Right lobe of liver (tissue), 6 donors: Measurements from ENCODE around the gene SEMA3B. TPM values are rescaled to one million over a fixed set of nuclear protein-coding genes. Genes with fewer than 3 reads are reported as not detected.
A peak's percentile ranks its signal among the peaks of the same experiment; 100 is the strongest.
"Not testable (repeated sequence)": the region's sequence is repeated elsewhere in the genome, so short reads cannot be mapped to it uniquely, and the experiment has no call there.

ENCODE experiments used
- ATAC-seq, 4 donors: fragments of 200-7000 bp; cut with Tn5 transposase; one replicate each; pipeline ENCODE4 v1.9.1; 2020; ENCODE audit warnings: mild to moderate bottlenecking in 4 of 4, moderate library complexity in 4 of 4
- DNase-seq, 3 donors: peaks; one replicate each; pipeline ENCODE4 v3.0.0-alpha.2; 2020
- H3K27ac ChIP-seq, 3 donors: fragments of 200-600 bp; one replicate each; pipeline ENCODE4 v1.8.0; 2022
- H3K27me3 ChIP-seq, 2 donors: fragments of 200-600 bp; one replicate each; pipeline ENCODE4 v1.8.0; 2022
- H3K36me3 ChIP-seq, 4 donors: fragments of 200-600 bp; sonication (generic) in 1 of 4; one replicate each; pipeline versions ENCODE4 v1.5.1 to v1.8.0; 2017 to 2022; ENCODE audit warnings: control low read depth in 1 of 4
- H3K4me1 ChIP-seq, 4 donors: fragments of 200-600 bp; sonication (generic) in 1 of 4; one replicate each; pipeline versions ENCODE4 v1.5.1 to v1.8.0; 2017 to 2022; ENCODE audit warnings: control low read depth in 1 of 4
- H3K4me3 ChIP-seq, 3 donors: fragments of 200-600 bp; one replicate each; pipeline ENCODE4 v1.8.0; 2022
- H3K9me3 ChIP-seq, 4 donors: fragments of 200-600 bp; sonication (generic) in 1 of 4; one replicate each; pipeline versions ENCODE4 v1.5.1 to v1.8.0; 2017 to 2022; ENCODE audit warnings: control low read depth in 1 of 4
- POLR2A ChIP-seq: fragments of 450-650 bp; IDR thresholded peaks from one replicate; pipeline ENCODE4 v1.6.1; 2017; ENCODE audit warnings: antibody characterized with exemption, mild to moderate bottlenecking
- WGBS: methylation state at CpG from one replicate; pipeline ENCODE4 v1.1.6; 2018; ENCODE audit warnings: low coverage, low lambda C conversion rate; ENCODE audit not compliant: insufficient coverage; ENCODE audit errors: missing lambda C conversion rate; 5-methylcytosine and 5-hydroxymethylcytosine counted together
- intact Hi-C, 2 donors: fragments of 100-400 bp; cut with DNase I; formaldehyde crosslinking; loops; one replicate each; pipeline versions ENCODE4 v1.11.2 to v1.14.1; 2022
- total RNA-seq, 6 experiments: library from RNA; depleted of rRNA in 2 of 6; stranded (reverse); fragments of >200 nt in 2 of 6; fragmentation: NEBNext Ultra II Directional in 3 of 6; extraction: Animal tissue kit (Norgen Biotek cat#: 25700) in 3 of 6; gene quantifications; one replicate each; pipeline versions ENCODE4 v1.1.0 to v1.2.4, GENCODE V29; 2016 to 2023
- TF ChIP-seq, protein P1 (sequence below), 4 donors: fragments of 200-600 bp in 3 of 4; fragments of 450-650 bp in 1 of 4; IDR thresholded peaks; one replicate each; pipeline versions ENCODE4 v1.5.1 to v1.8.0; 2016 to 2022; ENCODE audit warnings: antibody characterized with exemption in 4 of 4, mild to moderate bottlenecking in 2 of 4
- donor health status: DM: no; HTN: yes; CAD: no.
- donor health status: DM: no; HTN: no; CAD: no.
- donor health status: DM: no; HTN: no; CAD: no.
- donor health status: DM: no; HTN: yes; CAD: no.
- donor health status: DM: no; HTN: yes; CAD: no.

Gene SEMA3B
- total RNA-seq, 6 experiments from 2014 or later, result 1.7 to 4.5 (median 2.6) TPM

- H3K4me3 ChIP-seq, result peak overlapping the region; percentile 71 to 85 (median 72)
- peak; percentile 84 to 93 (median 88) for ATAC-seq
- H3K4me1 ChIP-seq, result peaks cover 0 to 16% (median 0%) of the 10 kb centered on the region in 4 donors
- peak; percentile 94 to 95 (median 95) for DNase-seq
- intact Hi-C loops, result loop anchor here (5.0 kb wide), 3 partner anchors 35 to 45 kb away; partner anchors contain the start of genes GNAT1 (in 1 of the 2) and SEMA3B (in 1 of the 2)
- peak overlapping the region in 2 of 3 donors; percentile 62 to 65 for H3K27ac ChIP-seq
- TF ChIP-seq POLR2A, result no peak
- TF ChIP-seq, protein P1, sequence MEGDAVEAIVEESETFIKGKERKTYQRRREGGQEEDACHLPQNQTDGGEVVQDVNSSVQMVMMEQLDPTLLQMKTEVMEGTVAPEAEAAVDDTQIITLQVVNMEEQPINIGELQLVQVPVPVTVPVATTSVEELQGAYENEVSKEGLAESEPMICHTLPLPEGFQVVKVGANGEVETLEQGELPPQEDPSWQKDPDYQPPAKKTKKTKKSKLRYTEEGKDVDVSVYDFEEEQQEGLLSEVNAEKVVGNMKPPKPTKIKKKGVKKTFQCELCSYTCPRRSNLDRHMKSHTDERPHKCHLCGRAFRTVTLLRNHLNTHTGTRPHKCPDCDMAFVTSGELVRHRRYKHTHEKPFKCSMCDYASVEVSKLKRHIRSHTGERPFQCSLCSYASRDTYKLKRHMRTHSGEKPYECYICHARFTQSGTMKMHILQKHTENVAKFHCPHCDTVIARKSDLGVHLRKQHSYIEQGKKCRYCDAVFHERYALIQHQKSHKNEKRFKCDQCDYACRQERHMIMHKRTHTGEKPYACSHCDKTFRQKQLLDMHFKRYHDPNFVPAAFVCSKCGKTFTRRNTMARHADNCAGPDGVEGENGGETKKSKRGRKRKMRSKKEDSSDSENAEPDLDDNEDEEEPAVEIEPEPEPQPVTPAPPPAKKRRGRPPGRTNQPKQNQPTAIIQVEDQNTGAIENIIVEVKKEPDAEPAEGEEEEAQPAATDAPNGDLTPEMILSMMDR (IDR thresholded peaks at IDR 0.05), result peak; percentile 86 to 98 (median 93)
- H3K36me3 ChIP-seq, result no peaks in the 10 kb centered on the region
- H3K9me3 ChIP-seq, result no peaks in the 10 kb centered on the region
- 2% methylated on average over 11 of the region's 51 CpGs for WGBS
- H3K27me3 ChIP-seq, result no peaks in the 10 kb centered on the region
Observed at GRCh38 chr3:50227390-50228183, 41.4 kb upstream of the SEMA3B start.

- DNase-seq, H3K36me3 ChIP-seq, H3K27me3 ChIP-seq, ATAC-seq, H3K9me3 ChIP-seq: not testable (repeated sequence)
- 39% methylated on average over 14 of the region's 15 CpGs for whole genome bisulfite sequencing
- Histone ChIP-seq H3K4me1 (peaks cover 0 to 16% (median 0%) of the 10 kb centered on the region in 4 donors), H3K27ac (peak overlapping the region in 1 of 3 donors; percentile 65), H3K4me3 (peak overlapping the region; percentile 71 to 85 (median 72))
- intact Hi-C loops, result loop anchor here (5.0 kb wide), 3 partner anchors 36 to 44 kb away; partner anchors contain the start of genes GNAT1 (in 1 of the 2) and SEMA3B (in 1 of the 2)
Observed at GRCh38 chr3:50228184-50228763, 40.7 kb upstream of the SEMA3B start.

DNA sequence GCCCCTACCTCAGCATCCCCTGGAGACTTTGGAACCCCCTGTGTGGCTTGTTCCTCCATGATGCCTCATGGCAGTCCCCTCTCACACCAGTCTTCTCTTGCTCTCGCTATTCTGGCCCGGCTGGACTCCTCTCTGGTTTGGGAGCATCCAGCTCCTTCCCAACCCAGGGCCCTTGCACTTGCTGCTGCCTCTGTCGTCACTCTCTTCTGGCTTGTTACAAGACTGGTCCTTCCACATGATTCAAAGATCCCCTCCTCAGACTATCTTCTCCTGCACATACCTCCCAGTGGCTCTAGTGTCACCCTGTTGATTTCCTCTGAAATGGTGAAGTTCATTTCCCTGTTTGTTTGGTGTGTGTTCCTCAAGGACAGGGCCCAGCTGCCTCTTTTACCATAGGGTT lies 39.5 kb upstream of the SEMA3B start:
- DNase-seq, result no peak
- WGBS, result 84% methylated on average over 2 of the region's 3 CpGs
- no peaks in the 10 kb centered on the region for H3K27me3 ChIP-seq
- no peaks in the 10 kb centered on the region for H3K36me3 ChIP-seq
- H3K4me1 ChIP-seq, result peaks cover 0 to 16% (median 0%) of the 10 kb centered on the region in 4 donors
- no peak for ATAC-seq
- TF ChIP-seq POLR2A, result no peak
- TF ChIP-seq, protein P1 (IDR thresholded peaks at IDR 0.05), result no peak
- H3K27ac ChIP-seq, result no peak overlapping the region
- H3K4me3 ChIP-seq, result no peak overlapping the region
- intact Hi-C loops, result loop anchor here (5.0 kb wide), 3 partner anchors 37 to 43 kb away; partner anchors contain the start of genes GNAT1 (in 1 of the 2) and SEMA3B (in 1 of the 2)
- no peaks in the 10 kb centered on the region for H3K9me3 ChIP-seq

DNA sequence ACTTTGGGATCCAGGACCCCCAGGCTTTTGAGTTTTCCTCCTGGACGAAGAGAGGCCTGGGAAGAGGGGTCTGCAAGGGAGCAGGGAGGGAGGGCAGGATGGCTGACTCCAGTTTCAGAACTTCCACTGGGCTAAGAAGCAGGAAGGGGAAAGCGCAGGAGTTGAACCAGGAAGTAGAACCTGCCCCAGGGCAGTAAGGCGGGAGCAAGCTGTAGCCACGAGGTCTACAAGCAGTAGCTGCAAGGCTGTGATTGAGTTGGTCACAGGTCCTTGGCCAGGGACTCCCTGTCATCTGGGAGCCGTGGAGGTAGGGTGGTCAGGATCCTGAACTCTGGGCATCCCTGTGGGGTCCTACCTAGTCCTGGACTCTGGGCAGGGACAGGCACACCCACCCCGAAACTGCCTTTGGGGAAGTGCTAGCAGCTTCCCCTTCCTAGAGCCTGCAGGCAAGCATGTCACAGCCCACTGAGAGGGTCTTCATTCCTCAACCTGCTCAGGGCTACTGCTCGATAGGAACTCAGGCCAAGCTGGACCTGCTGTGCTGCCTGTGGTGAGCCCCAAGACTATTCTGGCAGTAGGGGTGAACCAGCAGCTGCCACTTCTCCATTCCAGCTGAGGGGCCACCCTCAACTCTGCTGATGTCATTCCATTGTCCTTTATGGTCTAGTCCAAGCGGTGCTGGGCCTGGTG lies 38.7 kb upstream of the SEMA3B start:
- intact Hi-C loops, result no loop called here
- H3K36me3 ChIP-seq, result no peaks in the 10 kb centered on the region

More for the DNA sequence above, 38.7 kb upstream of the SEMA3B start:
- Histone ChIP-seq H3K27me3 (no peaks in the 10 kb centered on the region), H3K4me1 (peaks cover 0 to 18% (median 0%) of the 10 kb centered on the region in 4 donors), H3K9me3 (no peaks in the 10 kb centered on the region), H3K4me3 (no peak overlapping the region), H3K27ac (no peak overlapping the region)
- no peak for TF ChIP-seq POLR2A
- TF ChIP-seq, protein P1 (IDR thresholded peaks at IDR 0.05), result no peak
- DNase-seq (no peak), ATAC-seq (no peak)
- WGBS, result 63% methylated on average over 2 of the region's 8 CpGs
